Tibial nerve (tissue), 4 donors: ENCODE data around the gene GLYR1. TPM values are rescaled to one million over a fixed set of nuclear protein-coding genes. Genes with fewer than 3 reads are reported as not detected.

Source experiments
- DNase-seq, 2 donors: peaks; one replicate each; pipeline ENCODE4 v3.0.0-alpha.2; 2019; ENCODE audit warnings: low spot score in 2 of 2
- H3K27ac ChIP-seq, 4 donors: fragments of 200-600 bp; sonication (generic) in 3 of 4; one replicate each; pipeline ENCODE4 v1.5.1; 2017 to 2019; ENCODE audit warnings: mild to moderate bottlenecking in 1 of 4
- H3K27me3 ChIP-seq, 2 donors: fragments of 200-600 bp; sonication (generic) in 1 of 2; one replicate each; pipeline versions ENCODE4 v1.5.1 to v1.6.0; 2017 to 2019
- H3K36me3 ChIP-seq, 3 donors: fragments of 200-600 bp; sonication (generic); one replicate each; pipeline ENCODE4 v1.5.1; 2018 to 2019
- H3K4me1 ChIP-seq, 4 donors: fragments of 200-600 bp; sonication (generic) in 3 of 4; one replicate each; pipeline ENCODE4 v1.5.1; 2017 to 2019
- H3K4me3 ChIP-seq, 4 donors: fragments of 200-600 bp; sonication (generic) in 3 of 4; one replicate each; pipeline ENCODE4 v1.5.1; 2017 to 2019; ENCODE audit warnings: mild to moderate bottlenecking in 1 of 4, moderate library complexity in 1 of 4
- H3K9me3 ChIP-seq, 4 donors: fragments of 200-600 bp; sonication (generic) in 3 of 4; one replicate each; pipeline ENCODE4 v1.5.1; 2017 to 2019
- EP300 ChIP-seq, 2 donors: sonication (generic); formaldehyde crosslinking; IDR thresholded peaks; one replicate each; pipeline ENCODE4 v1.6.1; 2017; ENCODE audit warnings: antibody characterized with exemption in 2 of 2, mild to moderate bottlenecking in 1 of 2
- POLR2A ChIP-seq, 2 donors: fragments of 450-650 bp; IDR thresholded peaks; one replicate each; pipeline ENCODE4 v1.6.1; 2017; ENCODE audit warnings: antibody characterized with exemption in 2 of 2, mild to moderate bottlenecking in 2 of 2, moderate library complexity in 2 of 2
- WGBS, 2 donors: methylation state at CpG; one replicate each; pipeline ENCODE4 v1.1.5; 2018; 5-methylcytosine and 5-hydroxymethylcytosine counted together
- total RNA-seq, 4 donors: library from RNA; depleted of rRNA; stranded (reverse); fragments of >200 nt; gene quantifications; one replicate each; pipeline ENCODE4 v1.1.0, GENCODE V29; 2016
- TF ChIP-seq, protein P1 (sequence below), 5 experiments: fragments of 200-600 bp in 3 of 5; fragments of 450-650 bp in 2 of 5; sonication (generic) in 3 of 5; IDR thresholded peaks; one replicate each; pipeline ENCODE4 v1.5.1; 2016 to 2019; ENCODE audit warnings: antibody characterized with exemption in 5 of 5, mild to moderate bottlenecking in 3 of 5, moderate library complexity in 2 of 5

The GLYR1 gene
- total RNA-seq, 4 donors from 2014 or later, result 42.0 to 59.4 (median 50.9) TPM

GRCh38 chr16:4783951-4784336 is 63.1 kb downstream of the GLYR1 start:
- no peak for TF ChIP-seq EP300 (IDR thresholded peaks at IDR 0.05)
- TF ChIP-seq, protein P1, sequence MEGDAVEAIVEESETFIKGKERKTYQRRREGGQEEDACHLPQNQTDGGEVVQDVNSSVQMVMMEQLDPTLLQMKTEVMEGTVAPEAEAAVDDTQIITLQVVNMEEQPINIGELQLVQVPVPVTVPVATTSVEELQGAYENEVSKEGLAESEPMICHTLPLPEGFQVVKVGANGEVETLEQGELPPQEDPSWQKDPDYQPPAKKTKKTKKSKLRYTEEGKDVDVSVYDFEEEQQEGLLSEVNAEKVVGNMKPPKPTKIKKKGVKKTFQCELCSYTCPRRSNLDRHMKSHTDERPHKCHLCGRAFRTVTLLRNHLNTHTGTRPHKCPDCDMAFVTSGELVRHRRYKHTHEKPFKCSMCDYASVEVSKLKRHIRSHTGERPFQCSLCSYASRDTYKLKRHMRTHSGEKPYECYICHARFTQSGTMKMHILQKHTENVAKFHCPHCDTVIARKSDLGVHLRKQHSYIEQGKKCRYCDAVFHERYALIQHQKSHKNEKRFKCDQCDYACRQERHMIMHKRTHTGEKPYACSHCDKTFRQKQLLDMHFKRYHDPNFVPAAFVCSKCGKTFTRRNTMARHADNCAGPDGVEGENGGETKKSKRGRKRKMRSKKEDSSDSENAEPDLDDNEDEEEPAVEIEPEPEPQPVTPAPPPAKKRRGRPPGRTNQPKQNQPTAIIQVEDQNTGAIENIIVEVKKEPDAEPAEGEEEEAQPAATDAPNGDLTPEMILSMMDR (IDR thresholded peaks at IDR 0.05), result no peak
- TF ChIP-seq POLR2A (IDR thresholded peaks at IDR 0.05), result no peak
- H3K27ac ChIP-seq, result no peak overlapping the region
- WGBS, 2 donors, result 63 to 66% methylated on average over 12 to 16 of the region's 16 CpGs
- H3K36me3 ChIP-seq, result no peaks in the 10 kb centered on the region
- no peak for DNase-seq
- no peaks in the 10 kb centered on the region for H3K4me1 ChIP-seq
- no peaks in the 10 kb centered on the region for H3K27me3 ChIP-seq
- no peak overlapping the region for H3K4me3 ChIP-seq
- no peaks in the 10 kb centered on the region for H3K9me3 ChIP-seq

GRCh38 chr16:4783251-4783950 is 63.7 kb downstream of the GLYR1 start:
- WGBS, 2 donors, result 83% methylated on average over 16 to 20 of the region's 25 CpGs
- no peak for TF ChIP-seq EP300 (IDR thresholded peaks at IDR 0.05)
- TF ChIP-seq POLR2A (IDR thresholded peaks at IDR 0.05), result no peak
- TF ChIP-seq, protein P1 (IDR thresholded peaks at IDR 0.05), result no peak
- H3K27me3 ChIP-seq, result no peaks in the 10 kb centered on the region
- H3K4me1 ChIP-seq, result no peaks in the 10 kb centered on the region
- no peak overlapping the region for H3K4me3 ChIP-seq
- DNase-seq, result no peak
- no peak overlapping the region for H3K27ac ChIP-seq
- H3K9me3 ChIP-seq, result no peaks in the 10 kb centered on the region
- no peaks in the 10 kb centered on the region for H3K36me3 ChIP-seq

- no peak overlapping the region for H3K4me3 ChIP-seq
- H3K36me3 ChIP-seq, result no peaks in the 10 kb centered on the region
- TF ChIP-seq, protein P1 (IDR thresholded peaks at IDR 0.05), result no peak
- TF ChIP-seq EP300 (IDR thresholded peaks at IDR 0.05), result no peak
- TF ChIP-seq POLR2A (IDR thresholded peaks at IDR 0.05), result no peak
- no peaks in the 10 kb centered on the region for H3K9me3 ChIP-seq
- no peak for DNase-seq
- whole genome bisulfite sequencing, 2 donors, result 77 to 81% methylated on average over 4 of the region's 4 CpGs
- H3K27ac ChIP-seq, result no peak overlapping the region
- no peaks in the 10 kb centered on the region for H3K27me3 ChIP-seq
- H3K4me1 ChIP-seq, result no peaks in the 10 kb centered on the region
These were observed 66.9 kb downstream of the GLYR1 start for GRCh38 chr16:4780235-4780634.

DNA sequence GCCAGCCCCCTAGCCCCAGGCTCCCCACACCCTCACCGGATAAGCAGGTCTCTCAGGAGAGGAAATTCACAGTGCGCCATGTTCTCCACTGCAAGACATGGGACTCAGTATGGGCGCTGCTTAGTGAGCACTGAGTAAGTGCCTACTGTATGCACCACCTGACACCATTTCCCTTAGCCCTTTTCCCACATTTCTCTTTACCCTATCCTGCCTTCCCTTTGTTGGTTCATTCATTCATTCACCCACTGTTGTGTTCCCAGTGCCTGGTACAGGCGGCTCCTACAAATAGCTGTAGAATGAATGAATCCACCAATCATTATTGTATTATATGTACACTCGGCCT is 69.1 kb downstream of the GLYR1 start:
- Histone ChIP-seq H3K27ac (no peak overlapping the region), H3K9me3 (no peaks in the 10 kb centered on the region), H3K4me3 (no peak overlapping the region), H3K4me1 (no peaks in the 10 kb centered on the region), H3K27me3 (no peaks in the 10 kb centered on the region), H3K36me3 (no peaks in the 10 kb centered on the region)
- no peak for TF ChIP-seq EP300 (IDR thresholded peaks at IDR 0.05)
- no peak for TF ChIP-seq POLR2A (IDR thresholded peaks at IDR 0.05)
- TF ChIP-seq, protein P1 (IDR thresholded peaks at IDR 0.05), result no peak
- no peak for DNase-seq
- 86 to 91% methylated on average over 5 of the region's 5 CpGs for WGBS, 2 donors

GRCh38 chr16:4777339-4778049 is 69.6 kb downstream of the GLYR1 start:
- Histone ChIP-seq H3K27me3 (no peaks in the 10 kb centered on the region), H3K9me3 (no peaks in the 10 kb centered on the region), H3K27ac (no peak overlapping the region), H3K4me1 (no peaks in the 10 kb centered on the region), H3K4me3 (no peak overlapping the region), H3K36me3 (no peaks in the 10 kb centered on the region)
- 78 to 85% methylated on average over 12 to 17 of the region's 17 CpGs for whole genome bisulfite sequencing, 2 donors
- TF ChIP-seq, protein P1 (IDR thresholded peaks at IDR 0.05), result no peak
- TF ChIP-seq POLR2A (IDR thresholded peaks at IDR 0.05), result no peak
- TF ChIP-seq EP300 (IDR thresholded peaks at IDR 0.05), result no peak
- no peak for DNase-seq
